HG03196 (cell line): ENCODE measurements around the gene IFITM1.
"Not testable (repeated sequence)": the region's sequence is repeated elsewhere in the genome, so short reads cannot be mapped to it uniquely, and the experiment has no call there.

ENCODE experiments used
- ATAC-seq: cut with Tn5 transposase; IDR thresholded peaks from one replicate; pipeline ENCODE4 v1.9.1; 2021; ENCODE audit not compliant: unreplicated experiment

IFITM1 gene

GRCh38 chr11:325796-326591, 12.2 kb downstream of the IFITM1 start:
- no peak for ATAC-seq

GRCh38 chr11:326592-326841, 12.7 kb downstream of the IFITM1 start:
- no peak for ATAC-seq

GRCh38 chr11:326842-327580, 13.2 kb downstream of the IFITM1 start:
- ATAC-seq, result peak; percentile 71

- no peak for ATAC-seq
Measured at GRCh38 chr11:327581-327923, 13.7 kb downstream of the IFITM1 start.

- no peak for ATAC-seq
Measured at GRCh38 chr11:328012-328411, 14.2 kb downstream of the IFITM1 start.

GRCh38 chr11:328516-329100, 14.8 kb downstream of the IFITM1 start:
- ATAC-seq, result not testable (repeated sequence)

- no peak for ATAC-seq
Measured at GRCh38 chr11:329886-330253, 16.0 kb downstream of the IFITM1 start.

GRCh38 chr11:330307-330693, 16.5 kb downstream of the IFITM1 start:
- ATAC-seq, result no peak

- no peak for ATAC-seq
Measured at GRCh38 chr11:330694-331357, 17.0 kb downstream of the IFITM1 start.

GRCh38 chr11:331358-332060, 17.7 kb downstream of the IFITM1 start:
- no peak for ATAC-seq

- ATAC-seq, result no peak
Measured at GRCh38 chr11:332651-333480, 19.0 kb downstream of the IFITM1 start.

GRCh38 chr11:333616-334263, 19.9 kb downstream of the IFITM1 start:
- ATAC-seq, result not testable (repeated sequence)

GRCh38 chr11:334264-334994, 20.6 kb downstream of the IFITM1 start:
- no peak for ATAC-seq

- ATAC-seq, result no peak
Measured at GRCh38 chr11:335779-336658, 22.2 kb downstream of the IFITM1 start.

GRCh38 chr11:336659-337198, 22.9 kb downstream of the IFITM1 start:
- ATAC-seq, result no peak

- no peak for ATAC-seq
Measured at GRCh38 chr11:337711-338110, 23.9 kb downstream of the IFITM1 start.

GRCh38 chr11:339963-340362, 26.1 kb downstream of the IFITM1 start:
- ATAC-seq, result no peak
